ENCODE data around the gene DDX47.

Gene DDX47

GRCh38 chr12:12822886-12823285, 9.7 kb downstream of the DDX47 start:
- H3K27ac ChIP-seq: no peak overlapping the region
- TF ChIP-seq ZFX (IDR thresholded peaks at IDR 0.05): no peak

- no peak for TF ChIP-seq ZFX (IDR thresholded peaks at IDR 0.05)
- TF ChIP-seq CTCF (conservative IDR thresholded peaks at IDR 0.05): no peak
- H3K27ac ChIP-seq: no peak overlapping the region
Observed at GRCh38 chr12:12823300-12823699, 10.2 kb downstream of the DDX47 start.

DNA sequence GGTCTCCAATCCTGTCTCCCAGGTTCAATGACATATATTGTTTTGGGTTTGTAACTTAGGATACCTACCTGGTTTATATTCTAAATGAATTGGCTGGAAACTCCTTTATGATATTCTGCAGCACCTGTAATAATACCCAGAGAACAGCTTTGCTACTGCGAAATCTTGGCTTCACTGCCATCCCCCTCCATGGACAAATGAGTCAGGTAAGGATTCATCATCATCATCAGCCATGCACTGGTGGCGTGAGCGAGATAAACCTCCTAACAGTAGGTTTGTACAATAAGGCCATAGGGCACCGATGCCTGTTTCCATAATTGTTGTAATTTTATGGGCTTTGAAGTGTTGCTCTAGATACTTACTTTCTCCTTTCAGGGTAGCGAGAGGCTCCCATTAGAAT, 10.7 kb downstream of the DDX47 start:
- no peak overlapping the region for H3K27ac ChIP-seq
- TF ChIP-seq CTCF (conservative IDR thresholded peaks at IDR 0.05): no peak

- TF ChIP-seq CTCF (conservative IDR thresholded peaks at IDR 0.05) (no peak), ZFX (IDR thresholded peaks at IDR 0.05) (no peak)
- H3K27ac ChIP-seq: no peak overlapping the region
Observed at GRCh38 chr12:12835378-12836146, 22.4 kb downstream of the DDX47 start.

DNA sequence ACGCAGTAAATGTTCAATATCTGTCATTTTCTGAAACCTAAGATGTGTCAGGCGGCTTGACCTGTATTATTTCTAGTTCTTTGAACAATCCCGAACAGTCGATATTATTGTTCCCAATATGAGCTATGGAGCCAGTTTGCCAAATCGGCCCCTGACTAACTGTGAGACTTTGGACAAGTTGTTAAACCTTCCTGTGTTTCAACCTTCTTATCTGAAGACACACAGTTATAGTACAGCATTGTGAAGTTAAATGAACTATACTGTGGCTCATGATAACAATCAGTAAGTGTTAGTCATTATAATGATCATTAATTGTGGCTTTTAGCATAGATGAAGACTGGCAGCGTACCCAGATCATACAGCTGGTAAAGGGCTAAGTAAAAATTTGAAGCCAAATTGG, 23.4 kb downstream of the DDX47 start:
- no peak overlapping the region for H3K27ac ChIP-seq
- TF ChIP-seq CTCF (conservative IDR thresholded peaks at IDR 0.05): no peak
- no peak for TF ChIP-seq ZFX (IDR thresholded peaks at IDR 0.05)

GRCh38 chr12:12837025-12837812, 24.1 kb downstream of the DDX47 start:
- H3K27ac ChIP-seq: no peak overlapping the region
- peak; percentile 84 for TF ChIP-seq CTCF (conservative IDR thresholded peaks at IDR 0.05)
- no peak for TF ChIP-seq ZFX (IDR thresholded peaks at IDR 0.05)

DNA sequence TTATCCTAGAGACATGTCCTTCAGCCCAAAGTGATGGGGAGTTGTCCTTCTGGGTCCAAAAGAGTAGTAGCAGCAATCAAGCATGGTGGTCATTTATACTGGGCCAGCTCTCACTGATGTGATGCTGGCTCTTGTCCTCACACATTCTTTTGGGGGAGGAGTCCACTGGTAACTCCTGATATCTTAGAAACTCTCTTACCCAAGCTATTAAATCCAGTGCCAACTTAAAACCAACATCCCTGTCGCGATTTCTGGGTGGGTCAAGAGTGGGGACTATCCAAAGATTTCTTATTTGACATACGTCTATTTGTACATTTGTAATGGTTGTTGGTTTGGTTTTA, 24.6 kb downstream of the DDX47 start:
- TF ChIP-seq CTCF (conservative IDR thresholded peaks at IDR 0.05) (no peak), ZFX (IDR thresholded peaks at IDR 0.05) (no peak)
- H3K27ac ChIP-seq: no peak overlapping the region
